HCT116 (cell line): ENCODE results near the gene ZBTB24. TPM values are rescaled to one million over a fixed set of nuclear protein-coding genes. Genes with fewer than 3 reads are reported as not detected.

Source experiments
- ATAC-seq: fragments of 200-7000 bp; cut with Tn5 transposase; 2 replicates; pipeline ENCODE4 v1.9.1; 2020; ENCODE audit warnings: mild to moderate bottlenecking, moderate library complexity
- BruUV-seq: library from RNA; stranded (reverse); fragments of 400-500 nt; replicated peaks from 2 replicates; lab custom pipeline; 2021; lab: Mats Ljungman, UMichigan
- CTCF ChIA-PET: fragments of 300-600 bp; sonication (Branson Sonifier 250); formaldehyde crosslinking; loops from one replicate; lab custom pipeline; 2021; ENCODE audit warnings: antibody characterized with exemption; lab: Charles Lee
- POLR2A ChIA-PET: fragments of 300-600, 350-600 bp; sonication (Branson Sonifier 250); formaldehyde crosslinking; loops from one replicate; lab custom pipeline; 2021; ENCODE audit warnings: antibody characterized with exemption; lab: Charles Lee
- RAD21 ChIA-PET, 2 experiments: fragments of 300-600 bp; sonication (Branson Sonifier 250); formaldehyde crosslinking; loops; one replicate each; lab custom pipeline; 2023; ENCODE audit warnings: low total read pairs in 2 of 2; ENCODE audit not compliant: uncharacterized antibody in 2 of 2, unreplicated experiment in 2 of 2, low non-redundant PET in 1 of 2; lab: Charles Lee
- DNase-seq: peaks from one replicate; pipeline ENCODE4 v3.0.0-alpha.2; 2010; ENCODE audit warnings: low read depth, low spot score
- H2AFZ ChIP-seq: fragments of 200-600 bp; shearing (Covaris generic), sonication (generic); 2 replicates; pipeline ENCODE4 v1.6.1; 2017; ENCODE audit warnings: low read depth, mixed run types, mixed read lengths, antibody characterized with exemption, low read length; ENCODE audit not compliant: poor library complexity, severe bottlenecking
- H3K27ac ChIP-seq: 2 replicates; pipeline ENCODE4 v1.5.1; 2012; ENCODE audit warnings: low read depth, low read length
- H3K27me3 ChIP-seq: fragments of 200-600 bp; sonication (generic); 2 replicates; pipeline ENCODE4 v1.6.1; 2016; ENCODE audit warnings: mixed run types, low read length, mixed read lengths; ENCODE audit not compliant: insufficient read depth
- H3K36me3 ChIP-seq, 2 experiments: fragments of 200-500 bp in 1 of 2; fragments of 200-600 bp in 1 of 2; sonication (Bioruptor generic) in 1 of 2; sonication (generic) in 1 of 2; 2 replicates each; pipeline versions ENCODE4 v1.5.1 to v1.6.1; 2014 to 2016; ENCODE audit warnings: low read length in 2 of 2, inconsistent platforms in 1 of 2, mixed read lengths in 1 of 2, mixed run types in 1 of 2; ENCODE audit not compliant: insufficient read depth in 2 of 2, control insufficient read depth in 1 of 2
- H3K4me1 ChIP-seq, 2 experiments: fragments of 200-600 bp in 1 of 2; sonication (generic) in 1 of 2; 2 replicates each; pipeline versions ENCODE4 v1.5.1 to v1.6.1; 2012 to 2017; ENCODE audit warnings: low read length in 2 of 2, inconsistent platforms in 1 of 2, mild to moderate bottlenecking in 1 of 2, mixed read lengths in 1 of 2, mixed run types in 1 of 2, moderate library complexity in 1 of 2; ENCODE audit not compliant: insufficient read depth in 2 of 2, control insufficient read depth in 1 of 2
- H3K4me2 ChIP-seq: fragments of 200-600 bp; sonication (generic); 2 replicates; pipeline ENCODE4 v1.6.1; 2017; ENCODE audit warnings: mixed run types, low read length, mixed read lengths
- H3K4me3 ChIP-seq, 2 experiments: fragments of 200-600 bp in 1 of 2; sonication (generic) in 1 of 2; replicated peaks in 1 of 2; 2 replicates each; pipeline ENCODE4 v1.5.1; 2011 to 2016; ENCODE audit warnings: low read length in 2 of 2, control low read depth in 1 of 2, low read depth in 1 of 2, mild to moderate bottlenecking in 1 of 2, mixed read lengths in 1 of 2, mixed run types in 1 of 2
- H3K79me2 ChIP-seq: fragments of 200-600 bp; sonication (generic); 2 replicates; pipeline ENCODE4 v1.6.1; 2017; ENCODE audit warnings: mild to moderate bottlenecking, mixed run types, low read length, moderate library complexity, mixed read lengths; ENCODE audit not compliant: insufficient read depth
- H3K9ac ChIP-seq: fragments of 200-600 bp; sonication (generic); 2 replicates; pipeline ENCODE4 v1.6.1; 2016; ENCODE audit warnings: low read length, mixed read lengths
- H3K9me2 ChIP-seq: fragments of 200-600 bp; sonication (generic), shearing (Covaris generic); 2 replicates; pipeline ENCODE4 v1.6.1; 2017; ENCODE audit warnings: mixed run types, mild to moderate bottlenecking, moderate library complexity; ENCODE audit not compliant: insufficient read depth
- H3K9me3 ChIP-seq, 2 experiments: fragments of 200-500 bp in 1 of 2; fragments of 200-600 bp in 1 of 2; sonication (Bioruptor generic) in 1 of 2; sonication (generic) in 1 of 2; 2 replicates each; pipeline ENCODE4 v1.6.1; 2014 to 2017; ENCODE audit warnings: low read length in 2 of 2, mixed read lengths in 2 of 2, inconsistent platforms in 1 of 2, low read depth in 1 of 2, mild to moderate bottlenecking in 1 of 2, mixed run types in 1 of 2, moderate library complexity in 1 of 2; ENCODE audit not compliant: control insufficient read depth in 1 of 2, insufficient read depth in 1 of 2
- H4K20me1 ChIP-seq: fragments of 200-600 bp; sonication (generic), shearing (Covaris generic); 2 replicates; pipeline ENCODE4 v1.6.1; 2017; ENCODE audit warnings: mixed run types, mild to moderate bottlenecking, moderate library complexity; ENCODE audit not compliant: insufficient read depth
- CBX3 ChIP-seq: IDR thresholded peaks from 2 replicates; pipeline ENCODE4 v1.6.1; 2012; ENCODE audit warnings: low read depth
- CEBPB ChIP-seq: IDR thresholded peaks from 2 replicates; pipeline ENCODE4 v1.6.1; 2012; ENCODE audit warnings: low read depth
- EGR1 ChIP-seq: IDR thresholded peaks from 2 replicates; pipeline ENCODE4 v1.6.1; 2012; ENCODE audit warnings: low read depth
- ELF1 ChIP-seq: IDR thresholded peaks from 2 replicates; pipeline ENCODE4 v1.6.1; 2012; ENCODE audit warnings: low read depth, borderline replicate concordance
- POLR2AphosphoS5 ChIP-seq: IDR thresholded peaks from 2 replicates; pipeline ENCODE4 v1.6.1; 2011; ENCODE audit warnings: mild to moderate bottlenecking, low read depth, low read length, moderate library complexity
- RAD21 ChIP-seq: IDR thresholded peaks from 2 replicates; pipeline ENCODE4 v1.6.1; 2012; ENCODE audit warnings: low read depth, mild to moderate bottlenecking
- SIN3A ChIP-seq: IDR thresholded peaks from 2 replicates; pipeline ENCODE4 v1.6.1; 2012; ENCODE audit warnings: low read depth
- SRF ChIP-seq: IDR thresholded peaks from 2 replicates; pipeline ENCODE4 v1.6.1; 2012; ENCODE audit warnings: low read depth
- YY1 ChIP-seq: IDR thresholded peaks from 2 replicates; pipeline ENCODE4 v1.6.1; 2011; ENCODE audit warnings: low read length, low read depth, moderate library complexity, mild to moderate bottlenecking; ENCODE audit not compliant: insufficient replicate concordance; ENCODE audit errors: extremely low read depth
- ZFX ChIP-seq: fragments of 450-650 bp; IDR thresholded peaks from 2 replicates; pipeline ENCODE4 v1.6.1; 2017
- ZNF274 ChIP-seq: fragments of 200-500 bp; sonication (Bioruptor generic); IDR thresholded peaks from 2 replicates; pipeline ENCODE4 v1.6.1; 2014; ENCODE audit warnings: mild to moderate bottlenecking, low read depth, low read length, inconsistent platforms
- intact Hi-C: fragments of 100-400 bp; cut with micrococcal nuclease; formaldehyde crosslinking; loops from 2 replicates; pipeline ENCODE4 v1.10.0; 2022
- total RNA-seq: library from RNA; stranded (reverse); gene quantifications from one replicate; pipeline ENCODE4 v1.2.1, GENCODE V29; 2021; ENCODE audit not compliant: unreplicated experiment
- TF ChIP-seq, protein P1 (sequence below): IDR thresholded peaks from 2 replicates; pipeline ENCODE4 v1.6.1; 2012; ENCODE audit warnings: low read depth
- TF ChIP-seq, protein P2 (sequence below), 3 experiments: fragments of 200-600 bp in 1 of 3; sonication (generic) in 1 of 3; IDR thresholded peaks in 2 of 3; conservative IDR thresholded peaks in 1 of 3; 2 replicates each; pipeline ENCODE4 v1.5.1; 2012 to 2017; ENCODE audit warnings: low read depth in 2 of 3, low read length in 2 of 3, antibody characterized with exemption in 1 of 3, borderline replicate concordance in 1 of 3, control low read depth in 1 of 3, mild to moderate bottlenecking in 1 of 3, mixed read lengths in 1 of 3, mixed run types in 1 of 3, moderate library complexity in 1 of 3; ENCODE audit not compliant: insufficient read depth in 1 of 3
- TF ChIP-seq, protein P3 (sequence below): IDR thresholded peaks from 2 replicates; pipeline ENCODE4 v1.6.1; 2012

ZBTB24 gene
- total RNA-seq, 1 experiment from 2014 or later = 11.3 TPM

DNA sequence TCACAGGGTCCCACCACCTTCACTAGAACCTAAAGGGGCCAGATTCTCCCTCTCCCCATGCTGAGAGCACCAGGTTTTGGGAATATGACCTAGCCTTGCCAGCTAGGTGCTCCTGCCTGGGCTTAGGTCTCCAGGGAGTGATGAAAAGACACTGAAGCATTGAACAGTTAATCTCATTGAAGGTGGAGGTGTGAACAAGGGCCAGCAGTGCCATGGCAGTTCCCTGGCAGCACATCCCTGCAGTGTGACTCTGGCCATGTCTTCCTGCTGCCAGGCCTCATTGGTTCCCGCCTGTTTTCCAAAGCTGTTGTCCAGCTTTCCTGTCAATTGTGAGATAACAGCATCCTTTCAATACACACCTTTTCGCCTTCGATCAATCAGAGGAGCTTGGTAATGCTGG, 53.5 kb downstream of the ZBTB24 start:
- BruUV-seq = no TSS peak
- Histone ChIP-seq H3K27ac (no peak overlapping the region), H3K36me3 (no peaks in the 10 kb centered on the region), H3K4me3 (no peak overlapping the region), H3K27me3 (no peaks in the 10 kb centered on the region), H3K9me3 (no peaks in the 10 kb centered on the region), H3K4me1 (peaks cover 0 to 4% of the 10 kb centered on the region in 2 experiments; a peak in 1 of 4 replicates), H4K20me1 (no peaks in the 10 kb centered on the region), H3K79me2 (no peaks in the 10 kb centered on the region), H2AFZ (no peak overlapping the region), H3K9ac (no peak overlapping the region), H3K9me2 (no peaks in the 10 kb centered on the region), H3K4me2 (no peak overlapping the region)
- intact Hi-C loops = no loop called here
- TF ChIP-seq YY1 (no peak), POLR2AphosphoS5 (no peak), CBX3 (no peak), SIN3A (no peak), CEBPB (no peak)
- ATAC-seq (no peak), DNase-seq (no peak)
- RAD21 ChIA-PET = no interaction called here
- POLR2A ChIA-PET = no interaction called here
- CTCF ChIA-PET = no interaction called here

DNA sequence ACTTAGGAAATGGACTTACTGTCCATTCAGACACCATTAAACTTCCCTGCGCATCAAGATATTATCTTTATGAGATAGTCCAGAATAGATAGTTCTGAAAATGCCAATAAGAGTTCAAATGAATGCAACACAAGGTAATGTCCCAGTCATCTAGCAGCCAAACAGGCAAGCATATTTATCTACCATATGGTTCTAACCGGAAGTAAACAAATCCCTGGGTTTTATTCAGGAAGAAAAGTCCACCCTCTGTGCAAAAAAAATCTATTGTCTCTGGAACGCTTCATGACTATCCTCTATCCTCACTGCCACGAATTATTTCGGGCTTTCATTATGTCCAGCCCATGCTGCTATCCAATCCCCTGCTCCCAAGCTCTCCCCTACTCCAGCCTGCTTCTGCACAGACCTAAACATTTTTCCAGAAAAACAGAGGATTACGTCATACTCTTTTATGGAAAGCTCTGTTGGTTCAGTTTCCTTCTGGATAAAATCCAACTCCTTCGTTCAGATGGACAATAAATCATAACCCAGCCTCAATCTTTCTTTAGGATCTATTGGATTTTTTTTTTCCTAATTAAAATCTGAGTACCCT, 54.0 kb downstream of the ZBTB24 start:
- no peaks in the 10 kb centered on the region for H3K27me3 ChIP-seq
- H3K9me2 ChIP-seq = no peaks in the 10 kb centered on the region
- RAD21 ChIA-PET = no interaction called here
- no peak overlapping the region for H2AFZ ChIP-seq
- H3K27ac ChIP-seq = no peak overlapping the region
- H3K36me3 ChIP-seq = no peaks in the 10 kb centered on the region
- no peaks in the 10 kb centered on the region for H4K20me1 ChIP-seq
- TF ChIP-seq EGR1 (no peak), ELF1 (no peak), CBX3 (no peak), SRF (no peak), ZNF274 (no peak), ZFX (no peak), SIN3A (no peak), RAD21 (no peak)
- TF ChIP-seq, protein P1, sequence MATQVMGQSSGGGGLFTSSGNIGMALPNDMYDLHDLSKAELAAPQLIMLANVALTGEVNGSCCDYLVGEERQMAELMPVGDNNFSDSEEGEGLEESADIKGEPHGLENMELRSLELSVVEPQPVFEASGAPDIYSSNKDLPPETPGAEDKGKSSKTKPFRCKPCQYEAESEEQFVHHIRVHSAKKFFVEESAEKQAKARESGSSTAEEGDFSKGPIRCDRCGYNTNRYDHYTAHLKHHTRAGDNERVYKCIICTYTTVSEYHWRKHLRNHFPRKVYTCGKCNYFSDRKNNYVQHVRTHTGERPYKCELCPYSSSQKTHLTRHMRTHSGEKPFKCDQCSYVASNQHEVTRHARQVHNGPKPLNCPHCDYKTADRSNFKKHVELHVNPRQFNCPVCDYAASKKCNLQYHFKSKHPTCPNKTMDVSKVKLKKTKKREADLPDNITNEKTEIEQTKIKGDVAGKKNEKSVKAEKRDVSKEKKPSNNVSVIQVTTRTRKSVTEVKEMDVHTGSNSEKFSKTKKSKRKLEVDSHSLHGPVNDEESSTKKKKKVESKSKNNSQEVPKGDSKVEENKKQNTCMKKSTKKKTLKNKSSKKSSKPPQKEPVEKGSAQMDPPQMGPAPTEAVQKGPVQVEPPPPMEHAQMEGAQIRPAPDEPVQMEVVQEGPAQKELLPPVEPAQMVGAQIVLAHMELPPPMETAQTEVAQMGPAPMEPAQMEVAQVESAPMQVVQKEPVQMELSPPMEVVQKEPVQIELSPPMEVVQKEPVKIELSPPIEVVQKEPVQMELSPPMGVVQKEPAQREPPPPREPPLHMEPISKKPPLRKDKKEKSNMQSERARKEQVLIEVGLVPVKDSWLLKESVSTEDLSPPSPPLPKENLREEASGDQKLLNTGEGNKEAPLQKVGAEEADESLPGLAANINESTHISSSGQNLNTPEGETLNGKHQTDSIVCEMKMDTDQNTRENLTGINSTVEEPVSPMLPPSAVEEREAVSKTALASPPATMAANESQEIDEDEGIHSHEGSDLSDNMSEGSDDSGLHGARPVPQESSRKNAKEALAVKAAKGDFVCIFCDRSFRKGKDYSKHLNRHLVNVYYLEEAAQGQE = no peak
- TF ChIP-seq, protein P2, sequence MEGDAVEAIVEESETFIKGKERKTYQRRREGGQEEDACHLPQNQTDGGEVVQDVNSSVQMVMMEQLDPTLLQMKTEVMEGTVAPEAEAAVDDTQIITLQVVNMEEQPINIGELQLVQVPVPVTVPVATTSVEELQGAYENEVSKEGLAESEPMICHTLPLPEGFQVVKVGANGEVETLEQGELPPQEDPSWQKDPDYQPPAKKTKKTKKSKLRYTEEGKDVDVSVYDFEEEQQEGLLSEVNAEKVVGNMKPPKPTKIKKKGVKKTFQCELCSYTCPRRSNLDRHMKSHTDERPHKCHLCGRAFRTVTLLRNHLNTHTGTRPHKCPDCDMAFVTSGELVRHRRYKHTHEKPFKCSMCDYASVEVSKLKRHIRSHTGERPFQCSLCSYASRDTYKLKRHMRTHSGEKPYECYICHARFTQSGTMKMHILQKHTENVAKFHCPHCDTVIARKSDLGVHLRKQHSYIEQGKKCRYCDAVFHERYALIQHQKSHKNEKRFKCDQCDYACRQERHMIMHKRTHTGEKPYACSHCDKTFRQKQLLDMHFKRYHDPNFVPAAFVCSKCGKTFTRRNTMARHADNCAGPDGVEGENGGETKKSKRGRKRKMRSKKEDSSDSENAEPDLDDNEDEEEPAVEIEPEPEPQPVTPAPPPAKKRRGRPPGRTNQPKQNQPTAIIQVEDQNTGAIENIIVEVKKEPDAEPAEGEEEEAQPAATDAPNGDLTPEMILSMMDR (IDR thresholded peaks at IDR 0.05 in 2 of 3, conservative IDR thresholded peaks at IDR 0.05 in 1 of 3; ENCODE audit: borderline replicate concordance in 1 of 3, insufficient read depth in 1 of 3, low read depth in 2 of 3, low read length in 2 of 3) = no peak
- TF ChIP-seq, protein P3, sequence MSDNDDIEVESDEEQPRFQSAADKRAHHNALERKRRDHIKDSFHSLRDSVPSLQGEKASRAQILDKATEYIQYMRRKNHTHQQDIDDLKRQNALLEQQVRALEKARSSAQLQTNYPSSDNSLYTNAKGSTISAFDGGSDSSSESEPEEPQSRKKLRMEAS = no peak
- TF ChIP-seq, all 23 proteins: peak for 0
- H3K79me2 ChIP-seq = no peaks in the 10 kb centered on the region
- no peak for DNase-seq
- peaks cover 0 to 9% of the 10 kb centered on the region in 2 experiments; a peak in 2 of 4 replicates for H3K4me1 ChIP-seq
- no peak overlapping the region for H3K4me2 ChIP-seq
- ChIA-PET CTCF (no interaction called here), POLR2A (no interaction called here)
- H3K9me3 ChIP-seq = no peaks in the 10 kb centered on the region
- H3K4me3 ChIP-seq = no peak overlapping the region
- intact Hi-C loops = no loop called here
- no peak overlapping the region for H3K9ac ChIP-seq
- BruUV-seq = no TSS peak
- no peak for ATAC-seq
